ENCODE results near the gene RPL13A. TPM values are rescaled to one million over a fixed set of nuclear protein-coding genes. Genes with fewer than 3 reads are reported as not detected.

The RPL13A gene
- polyA plus RNA-seq, 1 experiment, result 2,322 TPM

GRCh38 chr19:49497789-49498103 is 10.3 kb downstream of the RPL13A start:
- Histone ChIP-seq H3K4me3 (ENCODE audit: low read depth, low read length) (peak overlapping the region; percentile 67; the same call in 1 of the 2 replicates), H3K27me3 (ENCODE audit: control insufficient read depth, insufficient read depth, low read length) (no peaks in the 10 kb centered on the region), H3K36me3 (ENCODE audit: control insufficient read depth, insufficient read depth, low read length) (peaks cover 22% of the 10 kb centered on the region)
- DNase-seq (ENCODE audit: low read depth), result no peak
- TF ChIP-seq, protein P1, sequence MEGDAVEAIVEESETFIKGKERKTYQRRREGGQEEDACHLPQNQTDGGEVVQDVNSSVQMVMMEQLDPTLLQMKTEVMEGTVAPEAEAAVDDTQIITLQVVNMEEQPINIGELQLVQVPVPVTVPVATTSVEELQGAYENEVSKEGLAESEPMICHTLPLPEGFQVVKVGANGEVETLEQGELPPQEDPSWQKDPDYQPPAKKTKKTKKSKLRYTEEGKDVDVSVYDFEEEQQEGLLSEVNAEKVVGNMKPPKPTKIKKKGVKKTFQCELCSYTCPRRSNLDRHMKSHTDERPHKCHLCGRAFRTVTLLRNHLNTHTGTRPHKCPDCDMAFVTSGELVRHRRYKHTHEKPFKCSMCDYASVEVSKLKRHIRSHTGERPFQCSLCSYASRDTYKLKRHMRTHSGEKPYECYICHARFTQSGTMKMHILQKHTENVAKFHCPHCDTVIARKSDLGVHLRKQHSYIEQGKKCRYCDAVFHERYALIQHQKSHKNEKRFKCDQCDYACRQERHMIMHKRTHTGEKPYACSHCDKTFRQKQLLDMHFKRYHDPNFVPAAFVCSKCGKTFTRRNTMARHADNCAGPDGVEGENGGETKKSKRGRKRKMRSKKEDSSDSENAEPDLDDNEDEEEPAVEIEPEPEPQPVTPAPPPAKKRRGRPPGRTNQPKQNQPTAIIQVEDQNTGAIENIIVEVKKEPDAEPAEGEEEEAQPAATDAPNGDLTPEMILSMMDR (IDR thresholded peaks at IDR 0.05; ENCODE audit: insufficient read depth, low read depth, low read length), result no peak
- CTCF ChIA-PET, result interaction anchor here (1.9 kb wide), 1 partner anchor 179 kb away, joined by 4 read pairs; no protein-coding TSS in a partner anchor
- POLR2A ChIA-PET, result no interaction called here

DNA sequence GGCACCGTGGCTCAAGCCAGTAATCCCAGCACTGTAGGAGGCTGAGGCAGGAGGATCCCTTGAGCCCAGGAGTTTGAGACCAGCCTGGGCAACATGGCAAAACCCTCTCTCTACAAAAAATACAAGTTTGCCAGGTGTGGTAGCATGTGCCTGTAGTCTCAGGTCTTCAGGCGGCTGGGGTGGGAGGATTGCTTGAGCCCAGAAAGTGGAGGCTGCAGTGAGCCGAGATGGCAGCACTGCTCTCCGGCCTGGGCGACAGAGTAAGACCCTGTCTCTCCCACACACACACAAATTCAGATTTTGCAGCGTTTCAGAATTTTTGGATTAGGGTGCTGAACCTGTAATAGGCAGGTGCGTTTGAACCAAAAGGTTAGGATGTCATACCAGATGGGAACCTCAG is 11.1 kb downstream of the RPL13A start:
- H3K4me3 ChIP-seq (ENCODE audit: low read depth, low read length), result no peak overlapping the region
- TF ChIP-seq, protein P1 (IDR thresholded peaks at IDR 0.05; ENCODE audit: insufficient read depth, low read depth, low read length), result no peak
- H3K36me3 ChIP-seq (ENCODE audit: control insufficient read depth, insufficient read depth, low read length), result peaks cover 19% of the 10 kb centered on the region
- ChIA-PET CTCF (interaction anchor here (1.9 kb wide), 1 partner anchor 178 kb away, joined by 4 read pairs; no protein-coding TSS in a partner anchor), POLR2A (no interaction called here)
- H3K27me3 ChIP-seq (ENCODE audit: control insufficient read depth, insufficient read depth, low read length), result no peaks in the 10 kb centered on the region
- DNase-seq (ENCODE audit: low read depth), result no peak

DNA sequence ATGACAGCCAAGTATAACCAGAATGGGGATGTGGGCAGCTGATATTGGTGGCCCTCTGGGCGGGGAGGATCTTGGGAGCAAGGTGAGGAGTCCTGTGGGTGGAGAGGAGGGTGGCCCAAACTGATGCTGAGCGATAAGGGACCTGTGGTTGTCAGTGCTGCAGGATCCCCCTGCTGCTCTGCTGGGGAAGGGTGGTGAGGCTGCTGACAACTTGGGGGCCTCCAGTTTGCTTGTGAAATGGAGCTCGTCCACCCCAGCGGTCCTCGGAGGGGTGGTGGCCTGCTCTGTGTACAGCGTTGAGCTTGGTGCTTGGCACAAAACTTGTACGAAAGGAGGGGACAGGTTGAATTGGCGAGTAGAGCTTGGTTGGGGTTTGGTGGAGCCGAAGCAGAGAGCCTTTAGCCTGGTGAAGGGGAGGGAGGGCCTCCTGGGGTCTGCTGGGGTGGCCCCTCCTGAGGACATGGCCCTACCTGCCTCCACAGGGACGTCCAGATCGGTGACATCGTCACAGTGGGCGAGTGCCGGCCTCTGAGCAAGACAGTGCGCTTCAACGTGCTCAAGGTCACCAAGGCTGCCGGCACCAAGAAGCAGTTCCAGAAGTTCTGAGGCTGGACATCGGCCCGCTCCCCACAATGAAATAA is 11.7 kb downstream of the RPL13A start:
- TF ChIP-seq, protein P1 (IDR thresholded peaks at IDR 0.05; ENCODE audit: insufficient read depth, low read depth, low read length), result no peak
- ChIA-PET CTCF (interaction anchor here (0.8 to 1.9 kb wide), 4 partner anchors 12 to 177 kb away, joined by 3 to 4 read pairs (median 4); no protein-coding TSS in a partner anchor), POLR2A (no interaction called here)
- DNase-seq (ENCODE audit: low read depth), result no peak
- H3K4me3 ChIP-seq (ENCODE audit: low read depth, low read length), result no peak overlapping the region
- H3K27me3 ChIP-seq (ENCODE audit: control insufficient read depth, insufficient read depth, low read length), result no peaks in the 10 kb centered on the region
- H3K36me3 ChIP-seq (ENCODE audit: control insufficient read depth, insufficient read depth, low read length), result peaks cover 19% of the 10 kb centered on the region

DNA sequence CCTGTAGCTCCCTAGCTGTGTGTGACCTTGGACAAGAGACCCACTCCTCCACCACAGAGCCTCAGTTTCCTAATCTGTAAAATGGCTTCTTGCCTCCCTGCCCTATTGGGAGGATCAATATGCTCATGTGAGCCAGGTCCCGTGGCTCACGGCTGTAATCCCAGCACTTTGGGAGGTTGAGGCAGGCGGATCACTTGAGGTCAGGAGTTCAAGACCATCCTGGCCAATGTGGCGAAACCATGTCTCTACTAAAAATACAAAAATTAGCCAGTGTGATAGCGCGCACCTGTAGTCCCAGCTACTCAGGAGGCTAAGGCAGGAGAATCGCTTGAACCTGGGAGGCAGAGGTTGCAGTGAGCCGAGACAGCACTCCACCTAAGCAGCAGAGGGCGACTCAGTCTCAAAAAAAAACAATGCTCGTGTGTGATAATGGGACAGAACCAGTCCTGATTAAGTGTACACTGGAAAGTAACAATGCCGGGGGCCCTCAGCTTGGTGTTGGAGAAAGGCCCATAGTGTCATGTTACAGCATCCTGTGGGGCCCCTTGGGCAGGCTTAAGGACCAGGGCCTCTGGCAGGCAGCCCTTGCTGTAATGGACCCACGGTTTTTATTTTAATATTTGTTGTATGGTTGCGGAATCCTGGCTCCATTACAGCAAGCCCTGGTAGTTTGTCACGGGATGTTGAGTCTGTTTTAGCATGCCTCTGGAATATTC is 15.6 kb downstream of the RPL13A start:
- ChIA-PET CTCF (interaction anchor here (0.5 to 8.4 kb wide), 24 partner anchors 9 to 315 kb away, joined by 3 to 151 read pairs (median 5); partner anchors contain the start of genes NOSIP, PRMT1 and RCN3), POLR2A (interaction anchor here (0.5 to 0.6 kb wide), 2 partner anchors 10 to 72 kb away, joined by 3 to 5 read pairs; no protein-coding TSS in a partner anchor)
- Histone ChIP-seq H3K36me3 (ENCODE audit: control insufficient read depth, insufficient read depth, low read length) (peaks cover 14% of the 10 kb centered on the region), H3K4me3 (ENCODE audit: low read depth, low read length) (no peak overlapping the region), H3K27me3 (ENCODE audit: control insufficient read depth, insufficient read depth, low read length) (no peaks in the 10 kb centered on the region)
- peak; percentile 49 for DNase-seq (ENCODE audit: low read depth)
- TF ChIP-seq, protein P1 (IDR thresholded peaks at IDR 0.05; ENCODE audit: insufficient read depth, low read depth, low read length), result peak; percentile 68

GRCh38 chr19:49503582-49503962 is 16.2 kb downstream of the RPL13A start:
- Histone ChIP-seq H3K36me3 (ENCODE audit: control insufficient read depth, insufficient read depth, low read length) (peaks cover 10% of the 10 kb centered on the region), H3K4me3 (ENCODE audit: low read depth, low read length) (no peak overlapping the region), H3K27me3 (ENCODE audit: control insufficient read depth, insufficient read depth, low read length) (no peaks in the 10 kb centered on the region)
- TF ChIP-seq, protein P1 (IDR thresholded peaks at IDR 0.05; ENCODE audit: insufficient read depth, low read depth, low read length), result no peak
- DNase-seq (ENCODE audit: low read depth), result no peak
- POLR2A ChIA-PET, result interaction anchor here (0.5 kb wide), 1 partner anchor 84 kb away, joined by 7 read pairs; no protein-coding TSS in a partner anchor
- CTCF ChIA-PET, result interaction anchor here (0.6 to 8.4 kb wide), 23 partner anchors 8 to 314 kb away, joined by 3 to 151 read pairs (median 5); partner anchors contain the start of genes NOSIP and RCN3

Measured in BJ (cell line).